ENCODE results near the gene CFAP74.

Gene CFAP74

GRCh38 chr1:1872329-1872994 is 131.1 kb downstream of the CFAP74 start:
- DNase-seq (ENCODE audit: low spot score), result no peak
